Liver (tissue), 9 donors: ENCODE results near the gene CD52. TPM values are rescaled to one million over a fixed set of nuclear protein-coding genes. Genes with fewer than 3 reads are reported as not detected.

Experiments used
- DNase-seq: peaks from one replicate; pipeline ENCODE4 v3.0.0-alpha.2; 2017; ENCODE audit warnings: low spot score
- H3K27ac ChIP-seq, 2 donors: one replicate each; pipeline ENCODE4 v1.7.0; 2013; ENCODE audit warnings: inconsistent platforms in 2 of 2, low read length in 2 of 2, control low read depth in 1 of 2, low read depth in 1 of 2, mild to moderate bottlenecking in 1 of 2
- H3K27me3 ChIP-seq, 4 donors: one replicate each; pipeline versions ENCODE4 v1.6.1 to v1.7.0; 2013; ENCODE audit warnings: low read length in 3 of 4, inconsistent platforms in 1 of 4, mild to moderate bottlenecking in 1 of 4, moderate library complexity in 1 of 4; ENCODE audit not compliant: control insufficient read depth in 4 of 4, insufficient read depth in 4 of 4
- H3K36me3 ChIP-seq, 4 donors: one replicate each; pipeline versions ENCODE4 v1.6.1 to v1.7.0; 2013; ENCODE audit warnings: low read length in 3 of 4, mild to moderate bottlenecking in 3 of 4, low read depth in 1 of 4, moderate library complexity in 1 of 4; ENCODE audit not compliant: control insufficient read depth in 4 of 4, insufficient read depth in 3 of 4
- H3K4me1 ChIP-seq, 4 donors: one replicate each; pipeline versions ENCODE4 v1.6.1 to v1.7.0; 2013; ENCODE audit warnings: low read length in 3 of 4, mild to moderate bottlenecking in 3 of 4, moderate library complexity in 1 of 4; ENCODE audit not compliant: control insufficient read depth in 4 of 4, insufficient read depth in 4 of 4
- H3K4me3 ChIP-seq, 3 donors: one replicate each; pipeline versions ENCODE4 v1.6.1 to v1.7.0; 2013; ENCODE audit warnings: low read length in 3 of 3, control low read depth in 1 of 3, low read depth in 1 of 3, mild to moderate bottlenecking in 1 of 3
- H3K9ac ChIP-seq, 2 donors: one replicate each; pipeline ENCODE4 v1.7.0; 2013; ENCODE audit warnings: low read length in 2 of 2, mild to moderate bottlenecking in 2 of 2, moderate library complexity in 2 of 2, control low read depth in 1 of 2, low read depth in 1 of 2
- H3K9me3 ChIP-seq, 4 donors: one replicate each; pipeline versions ENCODE4 v1.6.1 to v1.7.0; 2013; ENCODE audit warnings: low read length in 3 of 4; ENCODE audit not compliant: control insufficient read depth in 4 of 4
- CTCF ChIP-seq: fragments of 150-350 bp; IDR thresholded peaks from 2 replicates; pipeline ENCODE4 v1.5.1; 2017; ENCODE audit warnings: improper control_type of control experiment, low read depth, low read length; ENCODE audit not compliant: missing input control
- HNF4G ChIP-seq: IDR thresholded peaks from 2 replicates; pipeline ENCODE4 v1.6.1; 2016; ENCODE audit warnings: antibody characterized with exemption
- MAX ChIP-seq: IDR thresholded peaks from 2 replicates; pipeline ENCODE4 v1.6.1; 2016; ENCODE audit warnings: antibody characterized with exemption
- NR2F2 ChIP-seq: IDR thresholded peaks from 2 replicates; pipeline ENCODE4 v1.6.1; 2016; ENCODE audit warnings: antibody characterized with exemption
- RAD21 ChIP-seq, 2 donors: IDR thresholded peaks; 2 replicates each; pipeline ENCODE4 v1.6.1; 2016; ENCODE audit warnings: antibody characterized with exemption in 2 of 2, mild to moderate bottlenecking in 2 of 2
- SP1 ChIP-seq: IDR thresholded peaks from 2 replicates; pipeline ENCODE4 v1.6.1; 2018; ENCODE audit warnings: antibody characterized with exemption, mild to moderate bottlenecking
- ZBTB33 ChIP-seq: IDR thresholded peaks from 2 replicates; pipeline ENCODE4 v1.6.1; 2016; ENCODE audit warnings: antibody characterized with exemption
- WGBS: extraction: QIAGEN DNeasy Blood & Tissue Kit; methylation state at CpG from one replicate; pipeline ENCODE4 v1.1.7; 2013; 5-methylcytosine and 5-hydroxymethylcytosine counted together
- polyA plus RNA-seq, 2 donors: library from polyadenylated mRNA; stranded (reverse) in 1 of 2; unstranded in 1 of 2; fragments of 200-250 nt in 1 of 2; fragments of >200 nt in 1 of 2; fragmentation: Nextera tagmentation in 1 of 2; extraction: Ambion mirVana in 1 of 2; gene quantifications; one replicate each; pipeline versions ENCODE4 v1.2.1 to v1.2.3, GENCODE V29; 2013 to 2015
- total RNA-seq, 2 donors: library from RNA; depleted of rRNA; stranded (reverse); fragments of >200 nt; gene quantifications; one replicate each; pipeline ENCODE4 v1.2.3, GENCODE V29; 2014
- donor health status: healthy.
- donor health status: healthy.
- donor health status: healthy.
- donor health status: healthy.
- donor health status: healthy.

Gene CD52
- total and polyA plus RNA-seq, 4 donors = 1.7 to 16.4 (median 8.9) TPM

GRCh38 chr1:26283871-26284596 lies 33.7 kb upstream of the CD52 start:
- DNase-seq = no peak
- no peak overlapping the region for H3K4me3 ChIP-seq
- no peaks in the 10 kb centered on the region for H3K27me3 ChIP-seq
- H3K9ac ChIP-seq = no peak overlapping the region
- TF ChIP-seq RAD21 (IDR thresholded peaks at IDR 0.05) (no peak), HNF4G (no peak), NR2F2 (no peak), CTCF (no peak), SP1 (no peak), MAX (no peak), ZBTB33 (no peak)
- no peak overlapping the region for H3K27ac ChIP-seq
- no peaks in the 10 kb centered on the region for H3K9me3 ChIP-seq
- WGBS = 82% methylated on average over 12 of the region's 12 CpGs
- H3K4me1 ChIP-seq = peaks cover 3 to 22% (median 8%) of the 10 kb centered on the region in 4 donors
- H3K36me3 ChIP-seq = no peaks in the 10 kb centered on the region

- no peaks in the 10 kb centered on the region for H3K9me3 ChIP-seq
- DNase-seq = peak; percentile 76
- H3K36me3 ChIP-seq = no peaks in the 10 kb centered on the region
- no peak overlapping the region for H3K4me3 ChIP-seq
- no peak overlapping the region for H3K27ac ChIP-seq
- H3K4me1 ChIP-seq = peaks cover 0 to 17% (median 4%) of the 10 kb centered on the region in 4 donors
- 58% methylated on average over 22 of the region's 22 CpGs for WGBS
- no peaks in the 10 kb centered on the region for H3K27me3 ChIP-seq
- H3K9ac ChIP-seq = no peak overlapping the region
- TF ChIP-seq SP1 = no peak
- peak; percentile 68 to 82 for TF ChIP-seq RAD21 (IDR thresholded peaks at IDR 0.05)
- peak; percentile 60 for TF ChIP-seq CTCF
These were observed 33.0 kb upstream of the CD52 start for GRCh38 chr1:26284597-26285347.
